DLD1 (cell line): Measurements from ENCODE around the gene CD46.
"Not testable (repeated sequence)": the region's sequence is repeated elsewhere in the genome, so short reads cannot be mapped to it uniquely, and the experiment has no call there.

Source experiments
- in situ Hi-C: cut with HindIII; loops from 2 replicates; pipeline ENCODE4 v1.10.0; 2017; ENCODE audit warnings: low sequenced_read_pairs

CD46 gene

DNA sequence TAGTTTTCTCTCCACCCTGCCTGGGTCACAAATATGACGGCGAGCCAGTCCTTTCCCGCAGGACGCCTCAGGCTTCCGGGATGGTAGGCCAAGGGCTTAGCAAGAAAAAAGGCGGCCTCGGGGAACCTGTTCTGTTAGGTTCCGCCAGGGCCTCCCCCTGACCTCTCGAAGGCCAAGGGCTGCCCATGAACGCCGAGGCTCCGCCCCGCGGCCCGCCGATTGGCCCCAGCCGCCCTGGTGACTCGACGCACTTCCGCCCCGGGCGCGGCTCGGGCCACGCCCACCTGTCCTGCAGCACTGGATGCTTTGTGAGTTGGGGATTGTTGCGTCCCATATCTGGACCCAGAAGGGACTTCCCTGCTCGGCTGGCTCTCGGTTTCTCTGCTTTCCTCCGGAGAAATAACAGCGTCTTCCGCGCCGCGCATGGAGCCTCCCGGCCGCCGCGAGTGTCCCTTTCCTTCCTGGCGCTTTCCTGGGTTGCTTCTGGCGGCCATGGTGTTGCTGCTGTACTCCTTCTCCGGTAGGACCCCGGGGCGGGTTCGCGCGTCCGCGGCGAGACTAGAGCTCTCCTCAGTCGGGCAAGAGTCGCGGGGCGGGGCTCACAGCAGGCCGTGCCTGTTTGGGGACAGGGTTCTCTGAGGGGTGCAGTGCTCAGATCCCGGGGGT is at the start of gene CD46:
CD46 (plus strand) TSS at position 265 of the 666 bp plus-strand sequence; CDS start at position 424, 159 bp downstream.
- in situ Hi-C loops, result no loop called here

DNA sequence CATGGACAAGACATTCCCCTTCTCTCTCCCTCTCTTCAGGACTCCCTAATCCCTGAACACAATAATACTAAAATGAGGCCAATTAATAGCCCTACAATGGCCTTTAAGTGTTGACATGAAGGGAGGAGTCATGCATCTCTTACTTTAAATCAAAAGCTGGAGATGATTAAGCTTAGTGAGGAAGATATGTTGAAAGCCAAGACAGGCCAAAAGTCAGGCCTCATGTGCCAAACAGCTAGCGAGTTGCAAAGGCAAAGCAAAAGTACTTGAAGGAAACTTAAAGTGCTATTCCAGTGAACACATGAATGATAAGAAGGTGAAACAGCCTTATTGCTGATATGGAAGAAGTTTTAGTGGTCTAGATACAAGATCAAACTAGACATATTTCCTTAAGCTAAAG is 49.5 kb upstream of the CD46 start:
- in situ Hi-C loops, result no loop called here

DNA sequence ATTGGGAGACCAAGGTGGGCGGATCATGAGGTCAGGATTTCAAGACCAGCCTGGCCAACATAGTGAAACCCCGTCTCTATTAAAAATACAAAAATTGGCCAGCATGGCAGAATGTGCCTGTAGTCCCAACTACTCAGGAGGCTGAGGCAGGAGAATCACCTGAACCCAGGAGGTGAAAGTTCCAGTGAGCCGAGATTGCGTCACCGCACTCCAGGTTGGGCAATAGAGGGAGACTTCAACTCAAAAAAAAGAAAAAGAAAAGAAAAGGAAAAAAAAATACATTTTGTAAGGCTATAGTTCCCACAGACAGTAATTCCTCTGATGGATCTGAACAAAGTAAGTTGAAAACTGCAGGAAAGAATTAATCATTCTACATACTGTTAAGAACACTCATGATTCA is 48.1 kb upstream of the CD46 start:
- in situ Hi-C loops, result no loop called here

DNA sequence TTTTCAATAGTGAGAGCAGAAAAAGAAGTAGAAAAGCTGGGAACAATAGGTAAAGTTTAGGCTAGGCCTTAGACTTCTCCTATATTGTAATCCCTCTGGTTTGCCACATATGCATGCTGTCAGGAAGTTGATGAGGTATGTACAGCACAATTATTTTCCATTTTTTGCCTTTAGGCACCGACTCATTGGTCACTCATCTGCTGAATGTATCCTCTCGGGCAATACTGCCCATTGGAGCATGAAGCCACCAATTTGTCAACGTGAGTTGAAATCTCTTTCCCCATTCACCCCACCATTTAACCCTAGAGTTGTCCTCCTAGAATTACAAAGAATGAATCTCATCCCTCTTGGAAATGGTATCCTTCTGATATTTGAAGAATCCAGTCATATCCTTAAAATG is 43.9 kb upstream of the CD46 start:
- in situ Hi-C loops, result not testable (repeated sequence)

DNA sequence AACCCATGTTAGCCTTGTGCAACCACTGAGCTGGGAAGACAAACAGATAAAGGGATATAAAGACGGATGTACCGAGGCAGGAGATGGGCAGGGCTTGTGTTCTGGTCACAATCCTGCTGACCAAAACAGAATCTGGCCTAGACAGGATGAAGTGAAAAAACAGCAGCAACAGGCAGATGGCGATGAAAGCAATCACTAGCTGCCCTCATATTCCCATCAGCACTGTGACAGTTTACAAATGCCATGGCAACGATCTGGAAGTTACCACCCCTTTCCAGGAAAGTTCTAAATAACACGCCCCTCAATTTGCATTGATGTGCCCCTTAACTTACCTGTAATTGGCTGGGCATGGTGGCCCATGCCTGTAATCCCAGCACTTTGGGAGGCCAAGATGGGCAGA is 40.6 kb upstream of the CD46 start:
- in situ Hi-C loops, result no loop called here

DNA sequence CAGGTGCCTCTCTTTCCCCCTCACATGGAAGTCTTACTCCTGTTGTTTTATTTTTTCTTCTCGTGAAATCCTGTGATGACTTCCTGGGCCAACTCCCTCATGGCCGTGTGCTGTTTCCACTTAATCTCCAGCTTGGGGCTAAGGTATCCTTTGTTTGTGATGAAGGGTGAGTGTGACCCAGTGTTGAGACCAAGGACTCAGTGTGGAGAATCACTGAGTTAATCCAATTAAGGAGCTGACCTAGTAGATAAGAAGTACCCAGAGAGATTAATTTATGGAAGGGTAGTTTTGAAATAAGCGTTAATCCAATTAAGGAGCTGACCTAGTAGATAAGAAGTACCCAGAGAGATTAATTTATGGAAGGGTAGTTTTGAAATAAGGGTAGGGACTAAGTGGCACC is 39.2 kb upstream of the CD46 start:
- in situ Hi-C loops, result not testable (repeated sequence)

DNA sequence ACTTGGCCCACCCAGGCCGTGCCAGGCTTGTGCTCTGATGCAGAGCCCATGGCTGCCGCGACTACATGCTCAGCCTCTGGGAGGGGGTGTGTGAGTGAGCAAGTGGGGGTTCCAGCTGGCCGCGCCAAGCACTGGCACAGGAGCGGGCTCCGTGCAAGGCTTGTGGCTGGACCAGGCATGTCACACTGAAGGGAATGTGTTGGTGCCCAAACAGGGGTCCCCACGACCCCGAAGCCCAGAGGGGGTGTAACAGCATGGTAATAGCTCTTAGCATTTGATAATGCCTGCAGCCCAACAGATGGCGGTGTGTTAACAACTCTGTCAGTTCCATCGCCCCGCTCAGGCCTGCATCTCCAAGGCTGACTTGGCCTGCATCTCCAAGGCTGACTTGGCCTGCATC is 38.3 kb upstream of the CD46 start:
- in situ Hi-C loops, result no loop called here

DNA sequence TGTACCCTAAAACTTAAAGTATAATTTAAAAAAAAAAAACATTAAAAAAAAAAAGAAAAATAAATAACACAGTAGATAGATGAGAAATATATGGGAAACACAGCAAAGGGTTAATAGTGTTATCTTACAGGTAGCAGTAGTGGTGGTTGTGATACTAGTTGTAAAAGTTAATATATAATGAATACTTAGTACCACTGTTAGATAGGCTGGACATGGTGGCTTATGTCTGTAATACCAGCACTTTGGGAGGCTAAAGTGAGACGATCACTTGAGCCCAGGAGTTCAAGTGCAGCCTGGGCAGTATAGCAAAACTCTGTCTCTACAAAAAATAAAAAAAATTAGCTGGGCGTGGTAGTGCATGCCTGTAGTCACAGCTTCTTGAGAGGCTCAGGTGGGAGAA is 32.6 kb upstream of the CD46 start:
- in situ Hi-C loops, result no loop called here

DNA sequence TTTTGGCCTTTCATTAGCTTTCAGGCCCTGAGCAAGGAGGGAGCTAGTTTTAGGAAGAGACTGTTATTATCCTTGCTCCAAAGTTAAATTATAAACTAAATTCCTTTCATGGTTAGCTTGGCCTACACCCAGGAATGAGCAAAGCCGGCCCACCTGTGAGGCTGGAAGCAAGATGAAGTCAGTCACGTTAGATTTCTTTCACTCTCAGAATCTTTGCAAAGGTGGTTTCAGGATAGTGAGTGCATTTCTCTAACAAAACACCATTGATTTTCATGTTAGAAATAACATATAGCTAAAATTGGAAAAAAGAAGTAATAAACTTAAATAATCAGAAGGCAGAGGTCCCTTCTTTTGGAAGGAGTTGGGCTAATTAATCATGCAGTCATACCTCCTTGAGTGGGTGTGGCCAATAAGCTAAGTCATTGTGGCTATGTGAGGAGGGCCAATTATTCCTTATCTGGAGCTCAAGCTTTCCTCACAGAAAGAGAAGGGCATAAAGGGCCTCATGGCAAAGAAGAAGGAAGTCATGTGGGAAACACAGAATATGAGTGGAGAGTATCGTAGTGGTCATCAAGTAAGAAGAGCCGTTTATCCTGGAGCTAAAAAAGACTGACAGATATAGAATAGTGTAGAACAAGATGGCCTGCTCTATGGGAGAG is 23.5 kb upstream of the CD46 start:
- in situ Hi-C loops, result not testable (repeated sequence)

DNA sequence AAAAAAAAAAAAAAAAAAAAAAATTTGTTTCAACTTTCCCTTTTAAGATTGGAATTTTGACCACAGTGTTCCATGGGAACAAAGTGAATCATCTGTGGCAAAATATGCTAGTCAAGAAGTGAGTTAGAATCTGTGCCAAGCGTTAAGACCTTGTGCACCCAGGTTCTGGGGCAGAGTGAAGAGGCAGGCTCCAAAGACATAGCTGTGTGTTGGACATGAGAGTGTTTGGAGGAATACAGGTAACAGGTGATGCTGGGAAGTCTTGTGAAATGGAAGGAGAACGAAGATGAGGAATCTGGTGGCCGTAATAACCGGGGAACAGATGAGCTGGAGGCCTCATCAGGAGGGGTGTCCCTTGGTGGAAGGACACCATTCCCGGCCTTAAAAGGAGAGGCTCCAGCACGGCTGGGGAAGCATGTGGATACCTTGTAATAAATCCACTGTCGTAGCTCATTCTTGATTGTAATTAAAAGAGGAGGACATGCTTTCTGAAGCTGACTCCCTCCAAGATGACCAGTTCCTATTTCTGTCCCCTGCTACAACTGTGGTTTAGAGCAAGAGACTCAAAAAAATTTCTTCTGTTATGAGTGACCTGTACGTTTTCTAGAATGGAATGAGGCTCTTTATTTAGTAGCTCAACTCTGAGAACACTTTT is 14.2 kb upstream of the CD46 start:
- in situ Hi-C loops, result not testable (repeated sequence)

DNA sequence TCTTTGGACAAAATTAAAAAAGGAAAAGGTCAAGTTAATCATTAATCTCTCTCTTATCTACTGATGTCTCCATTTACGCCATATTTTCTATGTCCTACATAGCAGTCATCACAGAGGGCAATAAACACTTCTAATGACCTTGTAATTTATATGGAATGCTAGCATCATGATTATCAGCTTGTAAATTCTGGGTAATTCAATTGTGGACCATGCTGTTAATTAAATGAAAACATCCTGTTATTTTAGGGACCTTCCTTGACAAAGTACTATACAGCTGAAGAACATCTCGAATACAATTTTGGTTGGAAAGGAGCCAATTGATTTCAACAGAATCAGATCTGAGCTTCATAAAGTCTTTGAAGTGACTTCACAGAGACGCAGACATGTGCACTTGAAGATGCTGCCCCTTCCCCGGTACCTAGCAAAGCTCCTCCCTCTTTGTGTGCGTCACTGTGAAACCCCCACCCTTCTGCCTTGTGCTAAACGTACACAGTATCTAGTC is 13.6 kb upstream of the CD46 start:
- in situ Hi-C loops, result not testable (repeated sequence)

DNA sequence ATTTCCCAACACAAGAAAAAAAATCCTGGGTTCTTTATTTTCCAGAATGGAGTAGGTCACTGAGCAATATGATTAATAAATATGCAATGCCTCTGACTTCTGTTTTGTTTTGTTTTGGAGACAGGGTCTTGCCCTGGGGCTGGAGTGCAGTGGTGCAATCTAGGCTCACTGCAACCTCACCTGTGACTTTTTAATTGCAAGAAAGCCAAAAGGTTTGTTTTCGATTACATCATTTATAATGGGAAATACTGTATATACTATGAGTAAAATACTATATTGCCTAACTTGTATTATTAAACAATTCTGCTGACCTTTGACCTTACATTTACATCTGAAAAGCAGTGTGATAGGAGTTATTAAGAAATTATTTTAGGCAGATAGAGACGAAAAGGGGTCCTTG is 11.6 kb upstream of the CD46 start:
- in situ Hi-C loops, result no loop called here

DNA sequence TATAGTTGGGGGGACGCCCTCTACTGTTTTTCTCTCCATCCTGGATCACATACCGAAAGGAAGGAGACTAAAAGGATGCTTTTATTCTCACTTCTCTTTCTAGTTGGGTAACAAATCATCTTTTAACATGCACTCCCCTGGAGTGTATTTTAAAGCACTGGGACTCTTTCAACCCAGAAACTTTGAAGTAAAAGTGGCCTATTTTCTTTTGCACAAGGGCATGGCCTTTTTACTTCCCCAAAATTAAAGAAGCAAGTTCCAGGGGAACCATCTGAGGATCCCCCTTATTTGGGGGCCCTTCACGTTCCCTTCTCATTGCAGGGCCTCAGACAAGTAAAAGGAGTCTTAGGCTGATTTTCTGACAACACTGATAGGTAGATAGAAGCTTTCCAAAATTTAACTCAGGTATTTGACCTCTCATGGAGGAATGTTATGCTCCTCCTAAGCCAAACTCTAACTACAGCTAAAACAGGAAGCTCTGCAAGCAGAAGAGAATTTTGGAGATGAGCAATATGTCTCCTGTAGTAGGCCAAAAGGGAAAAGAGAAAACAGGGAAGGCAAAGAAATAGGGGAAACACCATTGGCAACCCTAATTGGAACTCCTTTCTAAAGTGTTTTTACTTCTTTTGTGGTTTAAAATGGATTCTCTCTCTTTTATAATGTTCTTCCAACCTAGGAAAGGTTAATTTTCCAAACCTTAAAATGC is 8.9 kb upstream of the CD46 start:
- in situ Hi-C loops, result no loop called here

DNA sequence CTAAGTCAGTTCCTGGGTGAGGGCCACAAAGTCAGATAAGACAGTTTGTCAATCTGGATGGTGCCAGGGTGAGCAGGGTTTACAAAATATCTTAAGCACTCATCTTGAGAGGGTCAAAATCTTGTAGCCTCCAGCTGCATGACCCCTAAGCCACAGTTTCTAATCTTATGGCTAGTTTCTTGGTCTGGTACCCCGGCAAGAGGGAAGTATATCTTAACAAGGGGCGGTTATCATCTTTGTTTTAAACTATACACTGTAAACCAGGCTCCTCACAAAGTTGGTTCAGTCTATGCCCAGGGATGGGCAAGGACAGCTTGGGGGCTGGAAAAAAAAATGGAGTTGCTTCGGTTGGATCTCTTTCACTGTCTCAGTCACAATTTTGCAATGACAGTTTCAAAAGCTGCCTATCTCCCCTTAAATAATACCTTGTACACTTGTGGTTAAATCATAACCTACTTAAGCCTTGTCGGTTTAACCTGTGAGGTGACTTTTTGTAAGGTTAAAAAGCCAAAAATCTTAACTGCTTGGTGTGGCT is 7.8 kb upstream of the CD46 start:
- in situ Hi-C loops, result no loop called here

DNA sequence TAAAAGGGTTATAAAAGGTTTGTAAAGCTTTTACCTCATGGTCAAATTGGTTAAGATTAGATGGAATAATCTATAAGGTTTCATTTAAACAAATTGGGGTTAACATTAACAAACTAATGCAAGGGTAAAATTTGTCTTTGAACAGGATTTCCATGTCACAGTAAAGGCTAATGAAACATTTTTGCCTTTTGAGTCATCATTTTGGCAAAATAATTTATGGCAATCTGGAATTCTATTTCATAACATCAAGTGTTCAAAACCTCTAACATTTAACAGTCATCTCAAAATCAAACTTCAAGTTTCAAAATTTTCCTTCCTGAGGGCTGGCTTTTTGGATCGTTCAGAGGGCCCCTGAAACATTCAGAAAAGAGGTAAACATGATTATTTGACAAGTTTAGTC is 6.6 kb upstream of the CD46 start:
- in situ Hi-C loops, result no loop called here

DNA sequence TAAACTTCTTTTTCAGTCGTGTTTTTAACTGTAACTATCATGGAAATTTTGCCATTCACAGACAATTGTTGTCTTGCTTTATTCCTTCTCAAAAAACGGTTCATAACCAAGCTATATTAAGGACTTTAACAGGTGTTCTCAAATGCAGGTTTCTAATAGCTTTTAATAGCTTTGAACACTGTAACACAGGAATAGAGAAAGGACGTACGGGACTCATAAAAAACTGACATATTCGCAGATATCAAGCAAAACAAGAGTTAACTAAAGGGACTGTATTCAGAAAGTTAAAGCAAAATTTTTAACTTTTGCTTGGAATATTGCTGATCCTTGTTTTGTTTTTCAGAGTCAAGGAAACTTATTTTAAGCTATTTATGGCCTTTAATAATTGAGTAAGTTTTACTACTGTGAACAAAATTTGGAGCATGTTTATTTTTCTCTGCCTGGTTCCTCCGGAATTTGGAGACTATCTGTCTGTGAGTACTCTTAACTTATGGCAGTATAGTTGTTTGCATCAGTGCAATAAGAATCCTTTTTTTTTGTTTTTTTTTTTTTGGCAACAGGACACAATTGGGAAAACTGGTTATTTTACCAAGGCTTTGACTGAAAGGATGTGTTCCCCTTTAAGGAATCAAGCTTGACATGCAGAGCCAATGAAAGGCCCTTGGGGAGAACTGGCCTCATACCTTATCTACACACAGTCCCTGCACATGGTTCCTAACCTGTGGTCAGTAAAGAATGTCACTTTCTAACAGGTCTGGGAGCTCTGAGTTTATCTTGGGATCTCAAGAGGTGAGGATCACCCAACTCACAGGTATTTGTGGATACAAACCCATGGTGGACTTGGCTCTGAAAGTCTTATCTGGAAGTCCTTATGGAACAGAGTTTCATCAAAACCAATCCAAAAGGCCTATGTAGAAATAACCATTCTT is 5.8 kb upstream of the CD46 start:
- in situ Hi-C loops, result no loop called here

DNA sequence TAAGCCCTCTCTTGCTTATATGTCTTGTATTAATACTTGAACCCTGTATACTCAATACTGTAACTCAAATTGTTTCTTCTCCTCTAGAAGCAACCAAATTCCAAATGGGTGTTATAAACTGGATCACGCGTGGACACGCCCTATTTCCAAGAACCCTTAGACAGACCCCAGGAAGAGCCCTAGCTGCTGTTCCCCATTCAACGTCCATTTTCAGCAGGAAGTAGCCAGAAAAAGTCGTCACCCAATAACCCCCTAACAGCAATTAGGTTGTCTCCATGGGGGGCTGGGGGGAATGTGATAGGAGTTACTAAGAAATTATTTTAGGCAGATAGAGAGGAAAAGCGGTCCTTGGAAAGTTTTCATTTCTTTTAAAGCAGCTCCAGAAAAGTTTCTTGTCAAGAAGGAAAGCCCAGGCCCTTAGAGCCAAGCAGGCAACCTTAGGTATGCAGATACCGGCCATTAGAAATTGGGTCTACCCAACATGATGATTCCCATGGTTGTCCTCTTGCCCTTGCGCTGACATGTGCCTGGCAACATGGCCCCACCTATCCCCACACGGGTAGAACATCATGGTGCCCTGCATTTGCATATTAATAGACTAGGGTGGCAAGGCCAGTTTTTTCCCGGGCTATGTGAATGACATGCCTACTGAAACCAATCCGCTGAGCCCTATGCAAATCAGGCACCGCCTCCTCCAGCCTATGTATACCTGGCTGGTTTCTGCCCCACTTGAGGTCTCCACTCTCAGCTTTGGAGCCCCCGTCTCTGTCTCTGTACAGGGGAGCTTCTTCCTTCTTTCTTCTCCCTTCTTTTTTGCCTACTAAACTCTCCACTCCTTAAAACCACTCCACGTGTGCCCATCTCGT is 4.0 kb upstream of the CD46 start:
- in situ Hi-C loops, result no loop called here

DNA sequence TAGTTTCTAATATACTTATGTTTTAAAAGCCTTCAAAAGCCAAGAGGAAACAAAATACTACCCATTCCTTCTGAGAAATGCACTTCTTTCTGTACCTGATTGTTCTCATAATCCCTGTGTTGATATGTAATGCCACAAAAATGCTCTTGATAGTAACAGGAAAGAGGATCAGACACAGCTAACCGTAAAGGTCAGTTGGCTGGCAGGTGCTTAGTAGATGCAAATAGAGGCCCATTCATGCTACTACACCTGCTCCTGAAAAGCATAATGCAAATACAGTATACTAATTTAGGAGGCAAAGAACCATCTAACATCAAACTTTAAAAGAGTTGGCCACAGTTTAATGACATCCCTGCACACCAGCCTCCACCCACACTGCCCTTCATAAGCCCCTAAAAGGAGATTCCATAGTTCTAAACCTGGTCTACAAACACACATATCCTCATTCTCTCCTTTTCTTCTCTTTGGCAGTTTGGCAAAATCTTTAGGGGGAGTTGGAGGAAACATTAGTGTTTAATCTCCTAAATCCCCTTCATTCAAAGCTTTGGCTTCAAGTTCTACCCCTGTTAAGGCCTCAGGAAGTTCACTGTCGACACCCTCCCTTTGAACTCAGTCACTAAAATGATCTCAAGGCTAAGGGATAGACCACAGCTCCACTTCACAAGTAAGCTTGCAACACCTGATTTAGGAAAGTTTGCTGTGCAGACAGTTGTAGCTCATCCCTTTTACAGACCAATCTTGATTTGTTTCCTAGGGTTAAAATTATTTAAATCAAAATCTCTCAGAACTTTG is 2.9 kb upstream of the CD46 start:
- in situ Hi-C loops, result no loop called here
